ENCODE measurements around the gene PPP1R12B. TPM values are rescaled to one million over a fixed set of nuclear protein-coding genes. Genes with fewer than 3 reads are reported as not detected.
"Not testable (repeated sequence)": the region's sequence is repeated elsewhere in the genome, so short reads cannot be mapped to it uniquely, and the experiment has no call there.

The PPP1R12B gene
- total and polyA plus RNA-seq, 4 donors, result 6.0 to 122 (median 22.0) TPM

DNA sequence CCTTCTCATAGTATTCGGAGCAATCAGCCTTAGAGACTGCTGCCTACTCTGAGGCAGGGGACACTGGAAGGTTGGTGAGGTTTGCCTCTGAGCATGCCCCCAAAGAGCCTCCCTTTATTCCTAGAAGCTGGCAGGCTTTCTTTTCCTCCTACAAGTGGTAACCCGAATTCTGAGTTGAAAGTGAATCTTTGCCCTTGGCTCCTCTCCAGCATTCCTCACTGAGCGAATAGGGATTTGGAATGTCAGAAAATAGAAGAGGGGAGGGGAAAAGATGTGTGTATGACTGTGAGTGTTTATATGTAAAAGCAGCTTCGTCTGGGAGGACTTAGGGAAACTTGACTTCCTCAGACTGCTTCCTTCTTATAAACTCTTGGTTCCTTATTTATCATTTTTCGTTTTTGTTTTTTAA lies 190.7 kb downstream of the PPP1R12B start:
- DNase-seq, result peak; percentile 88 to 93 (median 91)
- H3K4me3 ChIP-seq; H3K9me3 ChIP-seq (ENCODE audit: control insufficient read depth in 4 of 4, insufficient read depth in 3 of 4, low read length in 3 of 4); ATAC-seq (ENCODE audit: insufficient read depth, low FRiP score); H3K36me3 ChIP-seq (ENCODE audit: control insufficient read depth in 4 of 4, insufficient read depth in 4 of 4, low read length in 4 of 4); H3K27me3 ChIP-seq (ENCODE audit: control insufficient read depth in 3 of 3, insufficient read depth in 3 of 3, low read length in 2 of 3): not testable (repeated sequence)
- H3K27ac ChIP-seq (ENCODE audit: low read depth in 1 of 2, low read length in 1 of 2), result peak overlapping the region; percentile 63 to 93
- 16 to 24% methylated on average over 5 of the region's 5 CpGs for WGBS, 2 donors
- H3K9ac ChIP-seq (ENCODE audit: insufficient read depth in 1 of 2, low read length in 2 of 2), result peak overlapping the region; percentile 67 to 91
- peaks cover 0 to 14% (median 3%) of the 10 kb centered on the region in 5 donors for H3K4me1 ChIP-seq (ENCODE audit: control insufficient read depth in 5 of 5, insufficient read depth in 5 of 5, low read length in 5 of 5)

DNA sequence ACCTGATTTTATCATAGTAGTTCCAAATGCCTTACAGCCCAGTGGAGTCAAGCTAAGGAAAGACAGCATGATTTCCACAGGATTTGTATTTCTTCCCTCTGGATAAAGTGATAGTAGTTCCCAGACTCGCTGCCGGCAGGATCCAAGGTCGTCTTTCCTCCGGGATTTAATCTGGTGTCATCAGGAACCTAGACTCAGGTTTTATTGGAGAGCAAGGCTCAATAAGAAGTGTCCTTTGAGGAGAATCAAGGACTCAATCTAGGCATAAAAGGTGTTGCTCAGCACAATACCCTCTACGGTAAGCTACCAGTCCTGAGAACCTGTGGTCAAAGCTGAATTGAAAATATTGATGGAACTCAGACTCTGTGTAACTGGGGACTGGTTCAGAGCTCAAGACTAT lies 191.1 kb downstream of the PPP1R12B start:
- not testable (repeated sequence) for H3K9me3 ChIP-seq (ENCODE audit: control insufficient read depth in 4 of 4, insufficient read depth in 3 of 4, low read length in 3 of 4); ATAC-seq (ENCODE audit: insufficient read depth, low FRiP score); H3K4me3 ChIP-seq; H3K36me3 ChIP-seq (ENCODE audit: control insufficient read depth in 4 of 4, insufficient read depth in 4 of 4, low read length in 4 of 4); H3K27me3 ChIP-seq (ENCODE audit: control insufficient read depth in 3 of 3, insufficient read depth in 3 of 3, low read length in 2 of 3)
- Histone ChIP-seq H3K27ac (ENCODE audit: low read depth in 1 of 2, low read length in 1 of 2) (peak overlapping the region; percentile 85 to 93), H3K4me1 (ENCODE audit: control insufficient read depth in 5 of 5, insufficient read depth in 5 of 5, low read length in 5 of 5) (peaks cover 0 to 14% (median 3%) of the 10 kb centered on the region in 5 donors), H3K9ac (ENCODE audit: insufficient read depth in 1 of 2, low read length in 2 of 2) (peak overlapping the region; percentile 67 to 91)
- WGBS, 2 donors, result 48 to 54% methylated on average over 5 of the region's 5 CpGs
- DNase-seq, result peak in 1 of 3 donors; percentile 50

DNA sequence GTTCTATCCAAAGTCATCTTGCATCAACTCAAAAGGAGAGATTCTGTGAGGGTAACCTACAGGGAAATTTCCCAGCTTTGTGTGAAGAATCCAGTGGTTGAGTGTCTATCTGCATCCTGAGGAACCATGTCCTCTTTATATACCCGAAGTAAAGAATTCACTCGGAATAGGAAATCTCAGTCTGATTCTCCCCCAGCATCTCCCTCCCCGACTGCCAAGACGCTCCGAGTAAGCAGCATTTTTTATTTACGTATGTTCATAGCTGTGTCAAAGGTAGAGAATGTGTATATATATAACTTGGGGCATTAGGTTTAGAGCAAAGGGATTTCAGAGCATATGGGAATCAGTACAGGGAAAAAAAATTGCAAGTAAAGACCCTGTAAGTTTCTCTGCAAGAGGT lies 191.5 kb downstream of the PPP1R12B start:
- Histone ChIP-seq H3K27me3 (ENCODE audit: control insufficient read depth in 3 of 3, insufficient read depth in 3 of 3, low read length in 2 of 3) (no peaks in the 10 kb centered on the region), H3K9me3 (ENCODE audit: control insufficient read depth in 4 of 4, insufficient read depth in 3 of 4, low read length in 3 of 4) (no peaks in the 10 kb centered on the region), H3K36me3 (ENCODE audit: control insufficient read depth in 4 of 4, insufficient read depth in 4 of 4, low read length in 4 of 4) (no peaks in the 10 kb centered on the region), H3K9ac (ENCODE audit: insufficient read depth in 1 of 2, low read length in 2 of 2) (peak overlapping the region; percentile 67 to 91), H3K27ac (ENCODE audit: low read depth in 1 of 2, low read length in 1 of 2) (peak overlapping the region; percentile 85 to 93), H3K4me1 (ENCODE audit: control insufficient read depth in 5 of 5, insufficient read depth in 5 of 5, low read length in 5 of 5) (peaks cover 0 to 14% (median 3%) of the 10 kb centered on the region in 5 donors), H3K4me3 (no peak overlapping the region)
- DNase-seq (peak in 1 of 3 donors; percentile 54), ATAC-seq (ENCODE audit: insufficient read depth, low FRiP score) (no peak)
- 59 to 76% methylated on average over 6 of the region's 6 CpGs for WGBS, 2 donors
- TF ChIP-seq, protein P1, sequence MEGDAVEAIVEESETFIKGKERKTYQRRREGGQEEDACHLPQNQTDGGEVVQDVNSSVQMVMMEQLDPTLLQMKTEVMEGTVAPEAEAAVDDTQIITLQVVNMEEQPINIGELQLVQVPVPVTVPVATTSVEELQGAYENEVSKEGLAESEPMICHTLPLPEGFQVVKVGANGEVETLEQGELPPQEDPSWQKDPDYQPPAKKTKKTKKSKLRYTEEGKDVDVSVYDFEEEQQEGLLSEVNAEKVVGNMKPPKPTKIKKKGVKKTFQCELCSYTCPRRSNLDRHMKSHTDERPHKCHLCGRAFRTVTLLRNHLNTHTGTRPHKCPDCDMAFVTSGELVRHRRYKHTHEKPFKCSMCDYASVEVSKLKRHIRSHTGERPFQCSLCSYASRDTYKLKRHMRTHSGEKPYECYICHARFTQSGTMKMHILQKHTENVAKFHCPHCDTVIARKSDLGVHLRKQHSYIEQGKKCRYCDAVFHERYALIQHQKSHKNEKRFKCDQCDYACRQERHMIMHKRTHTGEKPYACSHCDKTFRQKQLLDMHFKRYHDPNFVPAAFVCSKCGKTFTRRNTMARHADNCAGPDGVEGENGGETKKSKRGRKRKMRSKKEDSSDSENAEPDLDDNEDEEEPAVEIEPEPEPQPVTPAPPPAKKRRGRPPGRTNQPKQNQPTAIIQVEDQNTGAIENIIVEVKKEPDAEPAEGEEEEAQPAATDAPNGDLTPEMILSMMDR (IDR thresholded peaks at IDR 0.05; ENCODE audit: control extremely low read depth, extremely low read depth), result no peak

DNA sequence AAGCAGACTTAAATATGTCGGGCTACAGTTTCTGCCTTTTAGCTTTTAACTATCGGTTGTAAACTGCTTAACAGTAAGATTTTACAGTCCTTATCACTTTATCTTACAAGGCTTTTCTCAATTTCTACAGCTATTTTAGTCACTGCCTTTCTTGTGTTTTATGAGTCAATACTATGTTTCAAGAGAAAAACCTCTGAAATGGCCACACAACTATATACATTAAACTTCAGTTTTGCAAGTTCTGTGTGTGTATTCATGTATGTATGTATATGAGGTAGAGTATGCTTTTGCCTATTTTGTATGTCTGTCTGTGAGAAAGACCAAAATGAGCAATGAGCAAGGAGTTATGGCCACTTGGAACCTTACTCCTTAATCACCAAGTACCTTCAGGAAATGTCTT lies 191.9 kb downstream of the PPP1R12B start:
- Histone ChIP-seq H3K4me1 (ENCODE audit: control insufficient read depth in 5 of 5, insufficient read depth in 5 of 5, low read length in 5 of 5) (peaks cover 0 to 16% (median 3%) of the 10 kb centered on the region in 5 donors), H3K9me3 (ENCODE audit: control insufficient read depth in 4 of 4, insufficient read depth in 3 of 4, low read length in 3 of 4) (no peaks in the 10 kb centered on the region), H3K9ac (ENCODE audit: insufficient read depth in 1 of 2, low read length in 2 of 2) (peak overlapping the region in 1 of 2 donors; percentile 16), H3K36me3 (ENCODE audit: control insufficient read depth in 4 of 4, insufficient read depth in 4 of 4, low read length in 4 of 4) (no peaks in the 10 kb centered on the region), H3K27ac (ENCODE audit: low read depth in 1 of 2, low read length in 1 of 2) (peak overlapping the region in 1 of 2 donors; percentile 93), H3K27me3 (ENCODE audit: control insufficient read depth in 3 of 3, insufficient read depth in 3 of 3, low read length in 2 of 3) (no peaks in the 10 kb centered on the region), H3K4me3 (no peak overlapping the region)
- 70 to 92% methylated on average over 2 of the region's 2 CpGs for WGBS, 2 donors
- TF ChIP-seq, protein P1 (IDR thresholded peaks at IDR 0.05; ENCODE audit: control extremely low read depth, extremely low read depth), result no peak
- ATAC-seq (ENCODE audit: insufficient read depth, low FRiP score) (no peak), DNase-seq (peak in 1 of 3 donors; percentile 32)

DNA sequence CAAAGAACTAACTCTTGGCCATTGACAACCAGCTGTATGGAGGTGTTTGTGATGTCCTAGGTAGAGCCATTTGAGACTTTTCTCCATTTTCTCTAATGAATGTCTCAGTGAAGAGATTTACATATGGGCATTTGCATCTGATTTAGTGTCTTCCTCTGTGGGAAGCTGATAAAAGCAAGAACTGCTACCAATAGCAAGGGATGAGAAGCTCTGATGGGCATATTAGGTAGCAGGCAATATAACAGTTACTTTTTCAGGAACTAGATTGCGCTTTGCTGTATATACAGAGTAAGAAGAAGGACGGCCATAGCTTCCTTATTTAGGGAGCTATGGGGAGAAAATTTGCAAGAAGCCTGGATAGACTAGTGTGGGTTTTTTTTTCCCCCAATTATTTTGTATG lies 192.4 kb downstream of the PPP1R12B start:
- H3K4me3 ChIP-seq; DNase-seq; H3K9me3 ChIP-seq (ENCODE audit: control insufficient read depth in 4 of 4, insufficient read depth in 3 of 4, low read length in 3 of 4); ATAC-seq (ENCODE audit: insufficient read depth, low FRiP score); H3K27me3 ChIP-seq (ENCODE audit: control insufficient read depth in 3 of 3, insufficient read depth in 3 of 3, low read length in 2 of 3); H3K36me3 ChIP-seq (ENCODE audit: control insufficient read depth in 4 of 4, insufficient read depth in 4 of 4, low read length in 4 of 4): not testable (repeated sequence)
- Histone ChIP-seq H3K27ac (ENCODE audit: low read depth in 1 of 2, low read length in 1 of 2) (peak overlapping the region in 1 of 2 donors; percentile 93), H3K9ac (ENCODE audit: insufficient read depth in 1 of 2, low read length in 2 of 2) (peak overlapping the region in 1 of 2 donors; percentile 16), H3K4me1 (ENCODE audit: control insufficient read depth in 5 of 5, insufficient read depth in 5 of 5, low read length in 5 of 5) (peaks cover 0 to 18% (median 3%) of the 10 kb centered on the region in 5 donors)
- WGBS, 2 donors, result 61 to 64% methylated on average over 2 of the region's 2 CpGs

DNA sequence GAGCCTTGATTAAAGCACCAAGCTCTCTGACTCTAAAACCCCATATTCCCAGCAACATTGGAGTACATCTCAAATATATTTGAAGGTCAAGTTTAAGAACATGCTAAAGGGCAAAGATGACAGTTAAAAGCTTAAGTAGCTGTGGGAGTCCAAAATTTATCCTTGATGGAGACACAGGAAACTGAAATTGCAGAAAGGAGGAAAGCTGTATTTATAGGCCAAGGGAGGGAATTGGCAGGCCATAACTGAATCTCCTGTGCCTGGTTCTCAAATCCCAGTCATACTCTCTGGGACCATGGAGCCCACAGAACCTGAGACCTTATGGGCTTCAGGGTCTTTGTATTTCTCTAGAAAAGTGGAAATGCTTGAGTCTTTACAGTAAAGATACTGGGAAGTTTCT lies 193.9 kb downstream of the PPP1R12B start:
- H3K9me3 ChIP-seq (ENCODE audit: control insufficient read depth in 4 of 4, insufficient read depth in 3 of 4, low read length in 3 of 4); H3K9ac ChIP-seq (ENCODE audit: insufficient read depth in 1 of 2, low read length in 2 of 2); DNase-seq; H3K27me3 ChIP-seq (ENCODE audit: control insufficient read depth in 3 of 3, insufficient read depth in 3 of 3, low read length in 2 of 3); H3K4me3 ChIP-seq; H3K36me3 ChIP-seq (ENCODE audit: control insufficient read depth in 4 of 4, insufficient read depth in 4 of 4, low read length in 4 of 4); ATAC-seq (ENCODE audit: insufficient read depth, low FRiP score): not testable (repeated sequence)
- H3K4me1 ChIP-seq (ENCODE audit: control insufficient read depth in 5 of 5, insufficient read depth in 5 of 5, low read length in 5 of 5), result peaks cover 0 to 25% (median 3%) of the 10 kb centered on the region in 5 donors
- H3K27ac ChIP-seq (ENCODE audit: low read depth in 1 of 2, low read length in 1 of 2), result peak overlapping the region in 1 of 2 donors; percentile 64

DNA sequence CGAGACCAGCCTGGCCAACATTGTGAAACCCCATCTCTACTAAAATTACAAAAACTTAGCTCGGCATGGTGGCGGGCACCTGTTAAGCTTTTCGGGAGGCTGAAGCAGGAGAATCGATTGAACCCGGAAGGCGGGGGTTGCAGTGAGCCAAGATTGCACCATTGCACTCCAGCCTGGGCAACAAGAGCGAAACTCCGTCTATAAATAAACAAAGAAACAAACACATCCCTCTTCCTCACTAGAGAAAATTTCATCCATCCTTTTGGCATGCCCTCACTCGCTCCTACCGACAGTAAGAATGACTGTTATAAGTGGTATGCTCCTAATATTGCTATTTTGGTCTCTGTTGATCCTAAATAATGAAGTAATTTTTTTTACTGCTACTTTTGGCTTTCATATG lies 195.0 kb downstream of the PPP1R12B start:
- H3K9ac ChIP-seq (ENCODE audit: insufficient read depth in 1 of 2, low read length in 2 of 2); H3K27me3 ChIP-seq (ENCODE audit: control insufficient read depth in 3 of 3, insufficient read depth in 3 of 3, low read length in 2 of 3); H3K9me3 ChIP-seq (ENCODE audit: control insufficient read depth in 4 of 4, insufficient read depth in 3 of 4, low read length in 3 of 4); ATAC-seq (ENCODE audit: insufficient read depth, low FRiP score); H3K4me3 ChIP-seq; DNase-seq; H3K36me3 ChIP-seq (ENCODE audit: control insufficient read depth in 4 of 4, insufficient read depth in 4 of 4, low read length in 4 of 4): not testable (repeated sequence)
- 70 to 88% methylated on average over 11 of the region's 11 CpGs for WGBS, 2 donors
- H3K4me1 ChIP-seq (ENCODE audit: control insufficient read depth in 5 of 5, insufficient read depth in 5 of 5, low read length in 5 of 5), result peaks cover 0 to 25% (median 3%) of the 10 kb centered on the region in 5 donors
- peak overlapping the region; percentile 47 to 51 for H3K27ac ChIP-seq (ENCODE audit: low read depth in 1 of 2, low read length in 1 of 2)
